H1 (cell line): ENCODE results near the gene TRIM15. TPM values are rescaled to one million over a fixed set of nuclear protein-coding genes. Genes with fewer than 3 reads are reported as not detected.

ENCODE experiments used
- CTCF ChIA-PET: fragments of 300-600 bp; sonication (Branson Sonifier 250); formaldehyde crosslinking; loops from one replicate; lab custom pipeline; 2021; ENCODE audit not compliant: partially characterized antibody; lab: Charles Lee
- POLR2A ChIA-PET: fragments of 300-600 bp; sonication (Branson Sonifier 250); formaldehyde crosslinking; loops from one replicate; lab custom pipeline; 2021; ENCODE audit warnings: inconsistent platforms; ENCODE audit not compliant: partially characterized antibody; lab: Charles Lee
- DNase-seq, 2 experiments: peaks; one replicate each; pipeline versions ENCODE4 v3.0.0 to v3.0.0-alpha.2; 2010 to 2022; ENCODE audit warnings: low spot score in 2 of 2, low read depth in 1 of 2, mixed read lengths in 1 of 2
- FAIRE-seq: peaks from 2 replicates; lab custom pipeline; 2011; peaks lifted over from hg19 to GRCh38; lab: Jason Lieb, UNC
- H2AFZ ChIP-seq: 2 replicates; pipeline ENCODE4 v1.8.1; 2012; ENCODE audit warnings: low read length, inconsistent platforms
- H2AK5ac ChIP-seq: 2 replicates; pipeline ENCODE4 v1.6.1; 2013; ENCODE audit warnings: low read depth, low read length
- H2BK120ac ChIP-seq: replicated peaks from 2 replicates; pipeline ENCODE3; 2013; ENCODE audit warnings: low read depth, low read length, inconsistent platforms
- H2BK12ac ChIP-seq: 2 replicates; pipeline ENCODE4 v1.6.1; 2013; ENCODE audit warnings: low read depth, low read length
- H2BK15ac ChIP-seq: 2 replicates; pipeline ENCODE4 v1.6.1; 2013; ENCODE audit warnings: low read length
- H2BK20ac ChIP-seq: 2 replicates; pipeline ENCODE4 v1.6.1; 2013; ENCODE audit warnings: low read length
- H2BK5ac ChIP-seq: 2 replicates; pipeline ENCODE4 v1.6.1; 2013; ENCODE audit warnings: low read depth, low read length
- H3K14ac ChIP-seq: 2 replicates; pipeline ENCODE4 v1.6.1; 2013; ENCODE audit warnings: inconsistent platforms; ENCODE audit not compliant: insufficient read length
- H3K18ac ChIP-seq: 2 replicates; pipeline ENCODE4 v1.6.1; 2013; ENCODE audit warnings: low read length; ENCODE audit errors: extremely low read depth
- H3K23ac ChIP-seq: 2 replicates; pipeline ENCODE4 v1.6.1; 2013; ENCODE audit warnings: inconsistent platforms; ENCODE audit not compliant: insufficient read length
- H3K23me2 ChIP-seq: 2 replicates; pipeline ENCODE4 v1.6.1; 2013; ENCODE audit warnings: low read depth, low read length
- H3K27ac ChIP-seq: 2 replicates; pipeline ENCODE4 v1.6.1; 2011; ENCODE audit warnings: low read depth, low read length, inconsistent platforms
- H3K27me3 ChIP-seq, 4 experiments: replicated peaks in 1 of 4; 1 replicate in 1 of 4; 2 replicates in 3 of 4; pipeline versions ENCODE4 v1.6.1 to v1.8.1; 2011 to 2013; ENCODE audit warnings: low read length in 3 of 4, mild to moderate bottlenecking in 3 of 4, inconsistent platforms in 2 of 4, mixed read lengths in 2 of 4, moderate library complexity in 1 of 4; ENCODE audit not compliant: control insufficient read depth in 3 of 4, insufficient read depth in 3 of 4; ENCODE audit errors: extremely low read depth in 1 of 4
- H3K36me3 ChIP-seq, 4 experiments: 2 replicates each; pipeline versions ENCODE4 v1.6.1 to v1.8.1; 2011 to 2013; ENCODE audit warnings: mild to moderate bottlenecking in 4 of 4, low read length in 3 of 4, moderate library complexity in 2 of 4, control low read depth in 1 of 4, inconsistent platforms in 1 of 4; ENCODE audit not compliant: insufficient read depth in 4 of 4, control insufficient read depth in 2 of 4
- H3K4ac ChIP-seq: replicated peaks from 2 replicates; pipeline ENCODE3; 2013; ENCODE audit warnings: low read length, low read depth, mixed read lengths, inconsistent platforms; ENCODE audit not compliant: insufficient read length
- H3K4me1 ChIP-seq, 4 experiments: replicated peaks in 1 of 4; 1 replicate in 1 of 4; 2 replicates in 3 of 4; pipeline versions ENCODE4 v1.6.1 to v1.8.1; 2011 to 2013; ENCODE audit warnings: low read length in 3 of 4, inconsistent platforms in 2 of 4, mixed read lengths in 1 of 4; ENCODE audit not compliant: insufficient read depth in 4 of 4, control insufficient read depth in 3 of 4
- H3K4me2 ChIP-seq, 2 experiments: 2 replicates each; pipeline versions ENCODE4 v1.6.1 to v1.8.1; 2011 to 2013; ENCODE audit warnings: low read depth in 2 of 2, low read length in 2 of 2, control low read depth in 1 of 2, inconsistent platforms in 1 of 2, mild to moderate bottlenecking in 1 of 2; ENCODE audit not compliant: insufficient read depth in 1 of 2
- H3K4me3 ChIP-seq, 4 experiments: fragments of 200-600, 300-600 bp in 1 of 4; sonication (generic), shearing (Covaris generic), sonication (Bioruptor Twin) in 1 of 4; 2 replicates each; pipeline versions ENCODE4 v1.5.1 to v1.8.1; 2011 to 2016; ENCODE audit warnings: low read length in 4 of 4, low read depth in 3 of 4, control low read depth in 2 of 4, inconsistent platforms in 2 of 4, mild to moderate bottlenecking in 2 of 4, mixed read lengths in 1 of 4, moderate library complexity in 1 of 4; ENCODE audit not compliant: insufficient read depth in 2 of 4; ENCODE audit errors: extremely low read depth in 1 of 4
- H3K56ac ChIP-seq: replicated peaks from 2 replicates; pipeline ENCODE3; 2013; ENCODE audit warnings: low read depth, mild to moderate bottlenecking, mixed read lengths, low read length, inconsistent platforms; ENCODE audit not compliant: insufficient read length
- H3K79me1 ChIP-seq: 2 replicates; pipeline ENCODE4 v1.6.1; 2013; ENCODE audit warnings: low read depth, low read length, control low read depth
- H3K79me2 ChIP-seq, 2 experiments: 2 replicates each; pipeline versions ENCODE4 v1.6.1 to v1.8.1; 2012 to 2013; ENCODE audit warnings: low read length in 2 of 2, mild to moderate bottlenecking in 2 of 2, inconsistent platforms in 1 of 2; ENCODE audit not compliant: insufficient read depth in 2 of 2, control insufficient read depth in 1 of 2
- H3K9ac ChIP-seq, 4 experiments: replicated peaks in 1 of 4; 1 replicate in 1 of 4; 2 replicates in 3 of 4; pipeline versions ENCODE4 v1.6.1 to v1.8.1; 2011 to 2013; ENCODE audit warnings: low read depth in 3 of 4, low read length in 3 of 4, control low read depth in 2 of 4, mild to moderate bottlenecking in 2 of 4, moderate library complexity in 2 of 4, inconsistent platforms in 1 of 4; ENCODE audit errors: extremely low read depth in 1 of 4
- H3K9me3 ChIP-seq, 2 experiments: 2 replicates each; pipeline versions ENCODE4 v1.6.1 to v1.8.1; 2012 to 2013; ENCODE audit warnings: mild to moderate bottlenecking in 2 of 2, moderate library complexity in 2 of 2, control low read depth in 1 of 2, inconsistent platforms in 1 of 2, low read depth in 1 of 2, low read length in 1 of 2, mixed read lengths in 1 of 2; ENCODE audit not compliant: insufficient read depth in 2 of 2
- H4K20me1 ChIP-seq, 2 experiments: replicated peaks in 1 of 2; 2 replicates each; pipeline versions ENCODE3 to v1.8.1; 2011 to 2013; ENCODE audit warnings: inconsistent platforms in 2 of 2, low read length in 2 of 2, mild to moderate bottlenecking in 1 of 2; ENCODE audit not compliant: insufficient read depth in 2 of 2, control insufficient read depth in 1 of 2
- H4K5ac ChIP-seq: 2 replicates; pipeline ENCODE4 v1.6.1; 2013; ENCODE audit warnings: low read length, low read depth, mixed read lengths, inconsistent platforms; ENCODE audit not compliant: insufficient read length
- H4K8ac ChIP-seq: 2 replicates; pipeline ENCODE4 v1.8.0; 2013; ENCODE audit warnings: mild to moderate bottlenecking, moderate library complexity, low read length, inconsistent platforms; ENCODE audit not compliant: insufficient read depth; ENCODE audit errors: extremely low read depth
- H4K91ac ChIP-seq: replicated peaks from 2 replicates; pipeline ENCODE3; 2013; ENCODE audit warnings: low read length, mixed read lengths, inconsistent platforms; ENCODE audit not compliant: insufficient read length
- BCL11A ChIP-seq, 2 experiments: IDR thresholded peaks; one replicate each; pipeline ENCODE4 v1.6.1; 2011; ENCODE audit warnings: low read depth in 2 of 2, low read length in 2 of 2, mild to moderate bottlenecking in 2 of 2
- CHD2 ChIP-seq: IDR thresholded peaks from 2 replicates; pipeline ENCODE4 v1.6.1; 2012; ENCODE audit warnings: low read length, improper control_type of control experiment
- GTF2F1 ChIP-seq: IDR thresholded peaks from 2 replicates; pipeline ENCODE4 v1.6.1; 2012; ENCODE audit warnings: low read depth, low read length, improper control_type of control experiment, borderline replicate concordance
- RAD21 ChIP-seq, 2 experiments: IDR thresholded peaks in 1 of 2; conservative IDR thresholded peaks in 1 of 2; 2 replicates each; pipeline ENCODE4 v1.6.1; 2011; ENCODE audit warnings: low read depth in 2 of 2, low read length in 2 of 2, improper control_type of control experiment in 1 of 2, inconsistent platforms in 1 of 2, mild to moderate bottlenecking in 1 of 2, moderate library complexity in 1 of 2
- RNF2 ChIP-seq: fragments of 200-900, 300-1000 bp; sonication (generic); IDR thresholded peaks from 2 replicates; pipeline ENCODE4 v1.7.1; 2016; ENCODE audit warnings: borderline replicate concordance, low read depth, mild to moderate bottlenecking, antibody characterized with exemption, low read length; ENCODE audit not compliant: poor library complexity, severe bottlenecking; ENCODE audit errors: missing control alignments
- SAP30 ChIP-seq: fragments of 300-600 bp; sonication (generic); IDR thresholded peaks from 2 replicates; pipeline ENCODE4 v1.7.1; 2012; ENCODE audit warnings: low read length, moderate library complexity, mild to moderate bottlenecking, inconsistent platforms; ENCODE audit not compliant: insufficient read depth, insufficient replicate concordance
- SP4 ChIP-seq: IDR thresholded peaks from 2 replicates; pipeline ENCODE4 v1.6.1; 2012; ENCODE audit warnings: low read length, inconsistent platforms
- WGBS, 2 experiments: shearing (Covaris generic) in 1 of 2; methylation state at CpG; one replicate each; pipeline versions ENCODE4 v1.1.6 to v1.1.7; 2013 to 2015; ENCODE audit warnings: low lambda C conversion rate in 2 of 2, mixed read lengths in 2 of 2, inconsistent platforms in 1 of 2, low coverage in 1 of 2, missing lambda C conversion rate in 1 of 2; ENCODE audit not compliant: insufficient replicate concordance in 2 of 2, insufficient coverage in 1 of 2, insufficient read length in 1 of 2; ENCODE audit errors: extremely low coverage in 1 of 2, missing lambda C conversion rate in 1 of 2; 5-methylcytosine and 5-hydroxymethylcytosine counted together
- polyA plus RNA-seq, 7 experiments: library from polyadenylated mRNA; depleted of rRNA in 3 of 7; stranded (reverse) in 5 of 7; unstranded in 2 of 7; fragments of >200 nt in 5 of 7; fragments of 200-250 nt in 2 of 7; gene quantifications; 1 replicate in 5 of 7; 2 replicates in 1 of 7; 4 replicates in 1 of 7; pipeline versions ENCODE4 v1.2.1 to v1.2.3, GENCODE V29; 2011 to 2013; ENCODE audit warnings: missing spikeins in 2 of 7, mixed read lengths in 2 of 7
- total RNA-seq: library from RNA; stranded (reverse); fragmentation: NEBNext Ultra II Directional; extraction: Animal tissue kit (Norgen Biotek cat#: 25700); gene quantifications from 2 replicates; pipeline ENCODE4 v1.2.1, GENCODE V29; 2021
- TF ChIP-seq, protein P1 (sequence below), 3 experiments: IDR thresholded peaks; 1 replicate in 2 of 3; 2 replicates in 1 of 3; pipeline versions ENCODE4 v1.5.1 to v1.6.1; 2011; ENCODE audit warnings: low read length in 3 of 3, mild to moderate bottlenecking in 3 of 3, inconsistent platforms in 2 of 3, low read depth in 1 of 3, moderate library complexity in 1 of 3; ENCODE audit not compliant: insufficient read depth in 1 of 3; ENCODE audit errors: control extremely low read depth in 1 of 3

Gene TRIM15
- total and polyA plus RNA-seq, 2 of the 8 experiments (the other 6 are each of a cell fraction or from before 2014, with no cell fraction given), result 0.18 to 0.48 TPM

DNA sequence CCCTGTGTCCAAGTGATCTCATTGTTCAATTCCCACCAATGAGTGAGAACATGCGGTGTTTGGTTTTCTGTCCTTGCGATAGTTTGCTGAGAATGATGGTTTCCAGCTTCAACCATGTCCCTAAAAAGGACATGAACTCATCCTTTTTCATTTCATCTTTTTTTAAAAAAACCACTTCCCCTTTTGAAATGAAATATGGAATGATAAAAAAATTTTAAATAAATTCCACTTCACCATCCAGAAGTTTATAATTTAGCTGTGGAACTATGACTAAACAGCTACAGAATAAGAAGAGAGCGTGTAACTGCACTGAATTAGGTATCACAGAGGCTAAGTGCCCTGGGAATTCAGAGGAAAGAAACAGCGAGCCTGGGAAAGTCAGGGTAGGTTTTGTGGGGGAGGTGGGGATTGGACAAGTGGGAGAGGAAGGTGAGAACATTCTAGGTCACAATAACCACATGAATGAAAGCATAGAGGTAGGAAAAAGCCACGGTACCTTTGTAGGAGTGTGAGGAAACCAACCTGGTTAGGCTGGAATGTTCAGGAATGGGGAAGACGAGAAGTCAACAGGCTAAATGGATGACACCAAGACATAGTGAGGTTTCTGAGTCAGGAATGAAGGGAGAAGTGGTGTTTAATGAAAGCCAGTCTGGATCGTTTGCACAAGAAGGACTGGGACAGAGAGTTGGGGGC, 13.3 kb upstream of the TRIM15 start:
- H3K79me1 ChIP-seq, result no peaks in the 10 kb centered on the region
- peaks cover 2% of the 10 kb centered on the region; the same call in 1 of the 2 replicates for H3K23me2 ChIP-seq
- no peak overlapping the region for H4K91ac ChIP-seq
- H2BK120ac ChIP-seq, result no peak overlapping the region
- H3K9ac ChIP-seq, result no peak overlapping the region
- no peak for DNase-seq
- 83% methylated on average over 7 of the region's 7 CpGs; no CpG with 5 or more reads in 1 of the 2 experiments for WGBS, 2 experiments
- no peak overlapping the region for H2BK12ac ChIP-seq
- H3K9me3 ChIP-seq, result no peaks in the 10 kb centered on the region
- H2AFZ ChIP-seq, result no peak overlapping the region
- no peak overlapping the region for H2BK20ac ChIP-seq
- no peaks in the 10 kb centered on the region for H3K79me2 ChIP-seq
- ChIA-PET POLR2A (no interaction called here), CTCF (interaction anchor here (6.9 kb wide), 1 partner anchor 18 kb away, joined by 50 read pairs; no protein-coding TSS in a partner anchor)
- H2AK5ac ChIP-seq, result no peak overlapping the region
- H3K36me3 ChIP-seq, result no peaks in the 10 kb centered on the region
- H4K8ac ChIP-seq, result no peak overlapping the region
- H3K27me3 ChIP-seq, result peaks cover 0 to 2% (median 0%) of the 10 kb centered on the region in 4 experiments; a peak in 3 of 7 replicates
- no peak overlapping the region for H3K18ac ChIP-seq
- no peaks in the 10 kb centered on the region for H4K20me1 ChIP-seq
- H3K4me2 ChIP-seq, result no peak overlapping the region
- no peak overlapping the region for H3K27ac ChIP-seq
- no peak overlapping the region for H4K5ac ChIP-seq
- H3K4me3 ChIP-seq, result no peak overlapping the region
- H3K4me1 ChIP-seq, result peaks cover 0 to 4% (median 0%) of the 10 kb centered on the region in 4 experiments; a peak in 2 of 7 replicates
- H2BK15ac ChIP-seq, result peak overlapping the region; percentile 81; the same call in 1 of the 2 replicates
- FAIRE-seq, result no peak
- no peak overlapping the region for H3K56ac ChIP-seq
- no peak overlapping the region for H3K14ac ChIP-seq
- H3K23ac ChIP-seq, result no peak overlapping the region
- H2BK5ac ChIP-seq, result no peak overlapping the region
- no peak overlapping the region for H3K4ac ChIP-seq
- TF ChIP-seq CHD2, result no peak
- TF ChIP-seq SAP30, result no peak
- TF ChIP-seq SP4, result no peak
- TF ChIP-seq RNF2, result no peak
- TF ChIP-seq RAD21 (IDR thresholded peaks at IDR 0.05 in 1 of 2, conservative IDR thresholded peaks at IDR 0.05 in 1 of 2; ENCODE audit: low read depth in 2 of 2, low read length in 2 of 2), result no peak
- TF ChIP-seq GTF2F1, result no peak
- TF ChIP-seq, protein P1, sequence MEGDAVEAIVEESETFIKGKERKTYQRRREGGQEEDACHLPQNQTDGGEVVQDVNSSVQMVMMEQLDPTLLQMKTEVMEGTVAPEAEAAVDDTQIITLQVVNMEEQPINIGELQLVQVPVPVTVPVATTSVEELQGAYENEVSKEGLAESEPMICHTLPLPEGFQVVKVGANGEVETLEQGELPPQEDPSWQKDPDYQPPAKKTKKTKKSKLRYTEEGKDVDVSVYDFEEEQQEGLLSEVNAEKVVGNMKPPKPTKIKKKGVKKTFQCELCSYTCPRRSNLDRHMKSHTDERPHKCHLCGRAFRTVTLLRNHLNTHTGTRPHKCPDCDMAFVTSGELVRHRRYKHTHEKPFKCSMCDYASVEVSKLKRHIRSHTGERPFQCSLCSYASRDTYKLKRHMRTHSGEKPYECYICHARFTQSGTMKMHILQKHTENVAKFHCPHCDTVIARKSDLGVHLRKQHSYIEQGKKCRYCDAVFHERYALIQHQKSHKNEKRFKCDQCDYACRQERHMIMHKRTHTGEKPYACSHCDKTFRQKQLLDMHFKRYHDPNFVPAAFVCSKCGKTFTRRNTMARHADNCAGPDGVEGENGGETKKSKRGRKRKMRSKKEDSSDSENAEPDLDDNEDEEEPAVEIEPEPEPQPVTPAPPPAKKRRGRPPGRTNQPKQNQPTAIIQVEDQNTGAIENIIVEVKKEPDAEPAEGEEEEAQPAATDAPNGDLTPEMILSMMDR (IDR thresholded peaks at IDR 0.05; ENCODE audit: control extremely low read depth in 1 of 3, insufficient read depth in 1 of 3, low read depth in 1 of 3, low read length in 3 of 3), result no peak
- TF ChIP-seq BCL11A (IDR thresholded peaks at IDR 0.05; ENCODE audit: low read depth in 2 of 2, low read length in 2 of 2), result no peak
